ENCODE measurements around the gene DDX31.
"Not testable (repeated sequence)": the region's sequence is repeated elsewhere in the genome, so short reads cannot be mapped to it uniquely, and the experiment has no call there.

Gene DDX31

DNA sequence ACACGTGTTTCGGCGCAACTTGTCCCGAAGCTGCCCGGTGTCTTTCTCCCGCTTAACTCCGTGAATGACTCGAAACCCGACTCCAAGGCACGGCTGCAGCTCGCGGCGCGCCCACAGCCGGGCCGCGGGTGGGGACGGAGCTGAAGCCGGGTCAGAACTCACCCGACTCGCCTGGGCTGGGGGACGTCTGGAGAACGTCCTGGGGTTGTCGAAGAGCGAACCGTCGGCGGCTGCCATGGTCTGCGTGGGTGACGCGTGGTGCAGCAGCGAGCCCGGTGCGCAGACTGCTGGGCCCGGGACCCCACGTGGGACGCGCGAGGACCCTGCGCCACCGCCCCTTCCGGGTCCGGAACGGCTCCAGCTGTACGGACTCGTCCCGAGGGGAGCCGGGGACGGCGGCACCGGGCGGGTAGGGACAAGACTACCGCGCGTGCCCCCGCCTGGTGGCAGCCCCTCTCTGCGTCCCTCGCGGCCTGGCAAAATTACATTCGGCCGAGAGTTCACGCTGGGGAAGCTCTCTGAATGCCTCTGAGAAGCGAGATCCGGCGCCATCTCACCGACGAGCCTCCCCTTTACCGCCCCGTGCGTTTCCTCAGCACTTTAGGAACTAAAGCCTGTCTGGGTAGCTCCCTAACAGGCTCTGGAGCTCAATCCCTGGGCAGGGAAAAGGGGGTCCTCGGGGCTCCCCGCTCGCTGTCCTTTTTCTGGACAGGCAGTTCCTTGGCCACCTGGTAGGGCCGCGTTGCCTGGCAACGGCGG, at the start of gene DDX31:
TSS of gene DDX31 (minus strand) at position 286 of the 759 bp plus-strand sequence. CDS start at position 237, 49 bp downstream.
- DNase-seq (ENCODE audit: low read depth) = peak; percentile 75

DNA sequence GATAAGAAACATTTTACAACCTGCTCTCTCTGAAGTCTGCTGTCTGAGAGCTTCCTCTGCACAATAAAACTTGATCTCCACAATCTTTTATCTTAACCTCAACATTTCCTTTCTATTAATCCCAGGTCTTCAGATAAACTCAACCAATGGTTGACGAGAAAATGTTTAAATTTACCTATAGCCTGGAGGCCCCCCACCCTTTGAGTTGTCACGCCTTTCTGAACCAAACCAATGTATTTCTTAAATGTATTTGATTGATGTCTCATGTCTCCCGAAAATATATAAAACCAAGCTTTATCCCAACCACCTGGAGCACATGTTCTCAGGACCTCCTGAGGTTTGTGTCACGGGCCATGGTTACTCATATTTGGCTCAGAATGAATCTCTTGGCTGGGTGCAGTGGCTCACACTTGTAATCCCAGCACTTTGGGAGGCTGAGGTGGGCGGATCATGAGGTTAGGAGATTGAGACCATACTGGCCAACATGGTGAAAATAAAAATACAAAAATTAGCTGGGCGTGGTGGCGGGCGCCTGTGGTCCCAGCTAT, 48.7 kb upstream of the DDX31 start:
- not testable (repeated sequence) for DNase-seq (ENCODE audit: low read depth)

- no peak for DNase-seq (ENCODE audit: low read depth)
These were observed 47.7 kb upstream of the DDX31 start for GRCh38 chr9:132717326-132717945.

GRCh38 chr9:132716007-132716406, 46.2 kb upstream of the DDX31 start:
- DNase-seq (ENCODE audit: low read depth) = no peak

DNA sequence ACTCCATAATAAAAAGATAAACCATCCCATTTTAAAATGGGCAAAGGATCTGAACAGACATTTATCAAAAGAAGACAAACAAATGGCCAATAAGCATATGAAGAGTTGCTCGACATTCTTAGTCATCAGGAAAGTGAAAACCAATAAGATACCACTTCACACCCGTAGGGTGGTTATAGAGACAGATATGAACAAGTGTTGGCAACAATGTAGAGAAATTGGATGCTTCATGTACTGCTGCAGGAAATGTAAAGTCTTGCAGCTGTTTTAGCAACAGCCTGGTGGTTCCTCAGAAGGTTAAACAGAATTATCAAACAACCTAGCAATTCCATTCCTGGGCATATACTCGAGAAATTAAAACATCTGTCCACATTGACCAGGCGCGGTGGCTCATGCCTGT, 43.0 kb upstream of the DDX31 start:
- no peak for DNase-seq (ENCODE audit: low read depth)

GRCh38 chr9:132711846-132712245, 42.1 kb upstream of the DDX31 start:
- DNase-seq (ENCODE audit: low read depth) = no peak

DNA sequence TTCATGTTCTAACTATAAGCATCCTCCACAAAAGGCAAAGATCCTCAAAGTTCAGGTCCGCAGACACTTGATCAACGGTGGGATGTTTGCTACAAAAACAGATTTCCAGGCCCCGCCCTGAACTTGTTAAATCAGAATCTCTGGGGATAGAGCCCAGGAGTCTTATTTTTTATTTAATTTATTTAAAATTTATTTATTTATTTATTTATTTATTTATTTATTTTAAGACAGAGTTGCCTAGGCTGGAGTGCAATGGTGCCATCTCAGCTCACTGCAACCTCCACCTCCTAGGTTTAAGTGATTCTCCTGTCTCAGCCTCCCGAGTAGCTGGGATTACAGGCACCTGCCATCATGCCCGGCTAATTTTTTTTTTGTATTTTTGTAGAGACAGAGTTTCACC, 41.4 kb upstream of the DDX31 start:
- not testable (repeated sequence) for DNase-seq (ENCODE audit: low read depth)

GRCh38 chr9:132710333-132710732, 40.5 kb upstream of the DDX31 start:
- no peak for DNase-seq (ENCODE audit: low read depth)

GRCh38 chr9:132708769-132709430, 39.1 kb upstream of the DDX31 start:
- DNase-seq (ENCODE audit: low read depth) = no peak

GRCh38 chr9:132708239-132708638, 38.5 kb upstream of the DDX31 start:
- DNase-seq (ENCODE audit: low read depth) = no peak

DNA sequence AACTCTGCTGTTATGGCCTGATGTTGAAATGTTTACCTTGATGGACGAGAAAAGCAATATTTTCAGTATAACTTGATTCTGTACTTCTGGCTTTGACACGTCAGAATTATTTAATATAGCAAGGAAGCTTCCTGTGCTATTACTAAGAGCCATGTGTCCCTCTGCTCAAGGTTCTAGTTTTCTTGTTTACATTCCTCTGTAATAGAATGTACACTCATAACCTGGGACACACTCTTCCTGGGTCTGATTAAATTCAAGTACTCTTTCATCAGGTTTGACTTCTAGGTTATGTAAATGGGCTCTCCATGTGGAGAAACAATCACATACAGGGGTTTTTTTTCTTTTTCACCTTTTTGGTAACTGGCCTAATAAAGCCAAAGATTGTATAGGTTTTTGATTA, 33.6 kb upstream of the DDX31 start:
- peak; percentile 18 for DNase-seq (ENCODE audit: low read depth)

GRCh38 chr9:132702254-132702653, 32.5 kb upstream of the DDX31 start:
- DNase-seq (ENCODE audit: low read depth) = peak; percentile 5

DNA sequence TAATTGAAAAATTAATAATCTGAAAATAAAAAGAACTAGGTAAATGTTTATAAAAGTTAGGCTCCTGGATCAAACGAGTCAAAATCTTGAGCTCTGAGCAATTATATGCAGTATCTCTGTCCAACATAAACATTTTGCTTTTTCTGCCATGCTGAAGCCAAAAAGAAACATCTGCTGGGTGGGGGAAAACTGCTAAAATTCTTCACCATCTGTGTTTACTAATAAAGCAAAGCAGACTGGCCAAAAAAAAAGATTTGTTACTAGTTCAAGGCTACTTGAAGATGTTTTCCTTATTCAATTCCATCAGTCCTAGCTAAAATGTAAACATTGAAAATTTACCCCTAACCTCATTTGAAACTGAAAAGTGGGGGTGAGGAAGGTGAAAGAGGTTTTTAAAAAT, 30.2 kb upstream of the DDX31 start:
- DNase-seq (ENCODE audit: low read depth) = no peak

GRCh38 chr9:132698989-132699388, 29.2 kb upstream of the DDX31 start:
- DNase-seq (ENCODE audit: low read depth) = peak; percentile 1

GRCh38 chr9:132697230-132697629, 27.4 kb upstream of the DDX31 start:
- DNase-seq (ENCODE audit: low read depth) = peak; percentile 14

DNA sequence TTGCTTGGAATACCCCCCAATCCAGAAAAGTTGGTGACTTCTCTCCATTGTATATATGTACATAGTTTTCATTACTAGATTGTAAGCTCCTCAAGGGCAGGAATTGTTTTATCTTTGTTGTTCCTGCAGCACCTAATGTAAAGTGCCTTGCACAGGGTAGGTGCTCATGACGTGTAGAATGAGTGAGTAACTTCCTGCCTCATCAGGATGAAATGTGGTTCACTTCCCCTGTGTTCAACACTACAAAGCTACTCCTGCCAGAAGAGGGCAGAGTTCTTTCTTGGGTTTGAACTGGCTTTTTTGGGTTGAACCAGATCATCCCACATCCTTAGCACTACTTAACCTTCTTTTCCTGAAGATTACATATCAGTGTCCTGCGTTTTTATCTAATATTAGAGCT, 24.4 kb upstream of the DDX31 start:
- DNase-seq (ENCODE audit: low read depth) = peak; percentile 15

DNA sequence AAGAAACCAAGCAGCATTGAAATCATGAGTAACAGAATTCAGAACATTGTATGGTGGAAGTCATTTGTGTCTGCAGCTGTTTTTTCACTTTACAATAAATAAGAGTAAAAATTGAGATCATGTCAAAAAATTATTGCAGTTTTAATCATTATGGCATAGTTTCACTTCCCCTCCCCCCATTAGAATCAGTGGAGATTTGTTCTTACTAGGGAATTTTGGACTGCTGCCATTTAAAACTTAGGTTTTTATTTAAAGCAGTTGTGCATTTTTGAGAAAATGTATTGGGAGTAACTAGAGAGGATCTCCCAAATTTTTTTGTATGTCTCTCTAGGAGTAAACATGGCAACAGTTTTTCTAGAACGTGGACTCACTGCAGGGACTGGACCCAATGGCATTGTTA, 20.9 kb upstream of the DDX31 start:
- DNase-seq (ENCODE audit: low read depth) = no peak

DNA sequence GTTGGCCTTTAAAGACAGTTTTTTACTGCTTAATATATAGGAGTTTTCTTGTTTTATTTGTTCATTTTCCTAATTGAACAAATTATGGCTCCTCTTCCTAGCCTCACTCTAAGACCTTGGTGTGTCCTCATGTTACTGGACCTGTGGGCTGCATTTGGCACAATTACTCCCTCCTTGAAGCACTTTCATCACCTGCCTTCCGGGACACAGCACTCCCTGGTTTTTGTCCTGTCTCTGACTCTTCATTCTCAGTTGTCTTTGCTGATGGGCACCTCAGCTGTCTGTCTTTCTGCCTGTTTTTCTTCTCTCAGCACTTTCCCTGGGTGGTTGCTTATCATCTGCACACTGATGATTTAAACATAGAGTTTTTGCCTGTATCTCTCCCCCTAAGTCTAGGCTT, 14.1 kb upstream of the DDX31 start:
- DNase-seq (ENCODE audit: low read depth) = no peak

GRCh38 chr9:132681561-132681960, 11.8 kb upstream of the DDX31 start:
- DNase-seq (ENCODE audit: low read depth) = peak; percentile 9

GRCh38 chr9:132679946-132680625, 10.3 kb upstream of the DDX31 start:
- DNase-seq (ENCODE audit: low read depth) = no peak

GRCh38 chr9:132677976-132678375, 8.2 kb upstream of the DDX31 start:
- no peak for DNase-seq (ENCODE audit: low read depth)

DNA sequence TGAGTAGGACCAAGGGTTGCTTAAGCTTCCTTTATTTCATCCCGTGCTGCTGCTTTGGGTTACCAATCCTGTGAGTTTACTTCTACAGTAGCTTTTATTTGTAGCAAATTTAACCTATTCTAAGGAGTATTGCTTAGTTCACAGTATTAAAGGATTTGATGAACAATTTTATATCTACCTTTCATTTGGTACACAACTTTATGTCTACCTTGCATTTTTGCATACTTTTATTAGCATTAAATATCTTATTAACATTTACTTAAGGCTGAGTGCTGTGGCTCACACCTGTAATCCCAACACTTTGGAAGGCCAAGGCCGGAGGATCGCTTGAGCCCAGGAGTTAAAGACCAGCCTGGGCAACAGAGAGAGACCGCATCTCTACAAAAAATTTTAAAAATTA, 4.7 kb upstream of the DDX31 start:
- DNase-seq (ENCODE audit: low read depth) = no peak

Measured in amniotic epithelial cell (primary cell).